Lung (tissue), 12 donors: ENCODE measurements around the gene ANGPTL4. TPM values are rescaled to one million over a fixed set of nuclear protein-coding genes. Genes with fewer than 3 reads are reported as not detected.
A peak's percentile ranks its signal among the peaks of the same experiment; 100 is the strongest.

ENCODE experiments used
- ATAC-seq: fragments of 200-7000 bp; cut with Tn5 transposase; one replicate; pipeline ENCODE4 v1.9.1; 2020; ENCODE audit warnings: moderate number of reproducible peaks; ENCODE audit not compliant: insufficient read depth, low FRiP score
- DNase-seq, 3 donors: peaks; one replicate each; pipeline ENCODE4 v3.0.0-alpha.2; 2013 to 2017
- H3K27ac ChIP-seq, 2 donors: one replicate each; pipeline ENCODE4 v1.5.1; 2013; ENCODE audit warnings: mild to moderate bottlenecking in 2 of 2, moderate library complexity in 2 of 2, control low read depth in 1 of 2, inconsistent platforms in 1 of 2, low read depth in 1 of 2, low read length in 1 of 2
- H3K27me3 ChIP-seq, 3 donors: one replicate each; pipeline ENCODE4 v1.5.1; 2013; ENCODE audit warnings: low read length in 2 of 3; ENCODE audit not compliant: control insufficient read depth in 3 of 3, insufficient read depth in 3 of 3
- H3K36me3 ChIP-seq, 4 donors: one replicate each; pipeline ENCODE4 v1.5.1; 2013; ENCODE audit warnings: low read length in 4 of 4, mild to moderate bottlenecking in 1 of 4, moderate library complexity in 1 of 4; ENCODE audit not compliant: control insufficient read depth in 4 of 4, insufficient read depth in 4 of 4
- H3K4me1 ChIP-seq, 5 donors: one replicate each; pipeline ENCODE4 v1.5.1; 2013; ENCODE audit warnings: low read length in 5 of 5, mild to moderate bottlenecking in 2 of 5, moderate library complexity in 1 of 5; ENCODE audit not compliant: control insufficient read depth in 5 of 5, insufficient read depth in 5 of 5
- H3K4me3 ChIP-seq: one replicate; pipeline ENCODE4 v1.5.1; 2013; ENCODE audit warnings: mild to moderate bottlenecking, control low read depth, moderate library complexity
- H3K9ac ChIP-seq, 2 donors: one replicate each; pipeline ENCODE4 v1.5.1; 2013; ENCODE audit warnings: low read length in 2 of 2, control low read depth in 1 of 2; ENCODE audit not compliant: insufficient read depth in 1 of 2
- H3K9me3 ChIP-seq, 4 donors: one replicate each; pipeline ENCODE4 v1.5.1; 2013; ENCODE audit warnings: low read length in 3 of 4, mild to moderate bottlenecking in 1 of 4, moderate library complexity in 1 of 4; ENCODE audit not compliant: control insufficient read depth in 4 of 4, insufficient read depth in 3 of 4
- CTCF ChIP-seq: IDR thresholded peaks from 2 replicates; pipeline ENCODE4 v1.5.1; 2012; ENCODE audit warnings: mild to moderate bottlenecking; ENCODE audit errors: control extremely low read depth, extremely low read depth
- WGBS, 2 donors: extraction: QIAGEN DNeasy Blood & Tissue Kit; methylation state at CpG; one replicate each; pipeline ENCODE4 v1.1.7; 2013; 5-methylcytosine and 5-hydroxymethylcytosine counted together
- polyA plus RNA-seq, 2 donors: library from polyadenylated mRNA; stranded (reverse); fragments of 200-250 nt; gene quantifications; one replicate each; pipeline ENCODE4 v1.2.1, GENCODE V29; 2013
- total RNA-seq, 2 donors: library from RNA; depleted of rRNA in 1 of 2; stranded (reverse); fragments of >200 nt in 1 of 2; gene quantifications; one replicate each; pipeline ENCODE4 v1.2.1, GENCODE V29; 2014 to 2021
- donor health status: control.
- donor health status: control.
- donor health status: Bipolar disorder and iron deficiency.
- donor health status: healthy.
- donor health status: DM: yes; HTN: yes; CAD: no.

The ANGPTL4 gene
- total and polyA plus RNA-seq, 4 donors: 4.4 to 96.3 (median 12.6) TPM

- H3K4me1 ChIP-seq: peaks cover 5 to 21% (median 10%) of the 10 kb centered on the region in 5 donors
- peaks cover 0 to 4% (median 1%) of the 10 kb centered on the region in 4 donors for H3K9me3 ChIP-seq
- 77 to 78% methylated on average over 17 of the region's 17 CpGs for WGBS, 2 donors
- H3K36me3 ChIP-seq: peaks cover 0 to 20% (median 14%) of the 10 kb centered on the region in 4 donors
- H3K27me3 ChIP-seq: no peaks in the 10 kb centered on the region
- ATAC-seq (no peak), DNase-seq (peak in 2 of 3 donors; percentile 26 to 39)
- TF ChIP-seq CTCF: no peak
- H3K27ac ChIP-seq: peak overlapping the region in 1 of 2 donors; percentile 3
- no peak overlapping the region for H3K4me3 ChIP-seq
- H3K9ac ChIP-seq: no peak overlapping the region
Measured at GRCh38 chr19:8324186-8325050, 39.5 kb upstream of the ANGPTL4 start.

- Histone ChIP-seq H3K9me3 (peaks cover 0 to 4% (median 1%) of the 10 kb centered on the region in 4 donors), H3K4me1 (peaks cover 5 to 15% (median 8%) of the 10 kb centered on the region in 5 donors), H3K4me3 (no peak overlapping the region), H3K9ac (no peak overlapping the region), H3K27me3 (no peaks in the 10 kb centered on the region), H3K27ac (no peak overlapping the region), H3K36me3 (peaks cover 0 to 24% (median 14%) of the 10 kb centered on the region in 4 donors)
- WGBS, 2 donors: 84 to 91% methylated on average over 3 of the region's 3 CpGs
- no peak for ATAC-seq
- TF ChIP-seq CTCF: no peak
- DNase-seq: no peak
Measured at GRCh38 chr19:8325454-8325853, 38.5 kb upstream of the ANGPTL4 start.

GRCh38 chr19:8329996-8330395 is 34.0 kb upstream of the ANGPTL4 start:
- no peak for TF ChIP-seq CTCF
- Histone ChIP-seq H3K27ac (no peak overlapping the region), H3K9ac (no peak overlapping the region), H3K36me3 (peaks cover 0 to 25% (median 0%) of the 10 kb centered on the region in 4 donors), H3K4me3 (no peak overlapping the region), H3K27me3 (peaks cover 0 to 29% (median 15%) of the 10 kb centered on the region in 3 donors), H3K4me1 (peaks cover 0 to 6% (median 0%) of the 10 kb centered on the region in 5 donors), H3K9me3 (peaks cover 0 to 4% (median 1%) of the 10 kb centered on the region in 4 donors)
- ATAC-seq: no peak
- DNase-seq: no peak
- 86 to 88% methylated on average over 3 of the region's 3 CpGs for WGBS, 2 donors
